Progenitor cell of endocrine pancreas (in vitro differentiated cells): ENCODE results near the gene JPH4. TPM values are rescaled to one million over a fixed set of nuclear protein-coding genes. Genes with fewer than 3 reads are reported as not detected.
A peak's percentile ranks its signal among the peaks of the same experiment; 100 is the strongest.

Experiments used
- DNase-seq: peaks from one replicate; pipeline ENCODE4 v3.0.0; 2021; ENCODE audit warnings: low spot score; ENCODE audit not compliant: unreplicated experiment
- H3K27ac Mint-ChIP-seq: 2 replicates; pipeline ENCODE4 v1.8.0; 2021; ENCODE audit warnings: mild to moderate bottlenecking, moderate library complexity, mixed read lengths
- H3K27me3 Mint-ChIP-seq: 2 replicates; pipeline ENCODE4 v1.8.0; 2021; ENCODE audit warnings: mixed read lengths
- H3K36me3 Mint-ChIP-seq: 2 replicates; pipeline ENCODE4 v1.8.0; 2022; ENCODE audit warnings: mixed read lengths; ENCODE audit not compliant: insufficient read depth
- H3K4me1 Mint-ChIP-seq: 2 replicates; pipeline ENCODE4 v1.8.0; 2021; ENCODE audit warnings: low read depth, mixed read lengths
- H3K4me3 Mint-ChIP-seq: 2 replicates; pipeline ENCODE4 v1.8.0; 2021; ENCODE audit warnings: low read depth, mild to moderate bottlenecking, moderate library complexity, mixed read lengths
- H3K9me3 Mint-ChIP-seq: 2 replicates; pipeline ENCODE4 v1.8.0; 2021; ENCODE audit warnings: low read depth, mixed read lengths
- total RNA-seq: library from RNA; stranded (reverse); gene quantifications from 2 replicates; pipeline ENCODE4 v1.2.1, GENCODE V29; 2021
- TF ChIP-seq, protein P1 (sequence below): fragments of 200-600 bp; sonication (generic); IDR thresholded peaks from one replicate; pipeline ENCODE4 v1.5.0; 2021; ENCODE audit warnings: antibody characterized with exemption, mild to moderate bottlenecking; ENCODE audit not compliant: unreplicated experiment

The JPH4 gene
- total RNA-seq, 1 donor from 2014 or later: not detected

DNA sequence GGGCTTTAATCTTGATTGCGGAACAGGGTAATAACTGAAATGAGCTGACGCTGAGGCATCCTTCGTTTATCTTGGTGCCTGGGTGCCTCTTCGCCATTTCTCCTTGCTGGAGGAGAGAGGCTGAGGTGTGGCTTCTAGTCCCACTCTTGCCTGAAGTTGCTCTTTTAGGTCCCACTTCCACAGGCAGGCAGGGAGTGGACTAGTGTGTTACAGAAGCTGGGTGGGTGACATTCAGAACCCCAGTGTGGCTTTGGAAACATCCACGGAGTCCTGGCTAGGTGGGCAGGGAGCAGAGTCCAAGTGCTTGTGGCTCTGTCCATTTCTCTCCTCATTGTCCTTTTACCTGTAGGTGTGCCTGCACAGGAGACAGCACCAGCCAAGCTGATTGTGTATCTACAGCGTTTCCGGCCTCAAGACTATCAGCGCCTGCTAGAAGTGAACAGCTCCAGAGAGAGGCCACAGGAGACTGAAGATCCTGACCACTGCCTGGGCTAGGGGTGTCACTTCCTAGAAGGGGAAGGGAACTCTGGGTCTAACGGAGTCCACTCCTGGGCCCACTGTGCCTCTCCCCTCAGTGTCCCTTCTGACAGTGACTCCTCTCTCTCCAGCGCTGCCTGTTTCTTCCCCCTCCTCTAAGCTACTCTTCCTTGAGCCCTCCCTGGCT is 20.1 kb downstream of the JPH4 start:
- Mint-ChIP-seq H3K36me3 (peaks cover 13% of the 10 kb centered on the region), H3K4me1 (peaks cover 17% of the 10 kb centered on the region), H3K27me3 (no peaks in the 10 kb centered on the region), H3K4me3 (peak overlapping the region; percentile 43), H3K9me3 (no peaks in the 10 kb centered on the region), H3K27ac (no peak overlapping the region)
- TF ChIP-seq, protein P1, sequence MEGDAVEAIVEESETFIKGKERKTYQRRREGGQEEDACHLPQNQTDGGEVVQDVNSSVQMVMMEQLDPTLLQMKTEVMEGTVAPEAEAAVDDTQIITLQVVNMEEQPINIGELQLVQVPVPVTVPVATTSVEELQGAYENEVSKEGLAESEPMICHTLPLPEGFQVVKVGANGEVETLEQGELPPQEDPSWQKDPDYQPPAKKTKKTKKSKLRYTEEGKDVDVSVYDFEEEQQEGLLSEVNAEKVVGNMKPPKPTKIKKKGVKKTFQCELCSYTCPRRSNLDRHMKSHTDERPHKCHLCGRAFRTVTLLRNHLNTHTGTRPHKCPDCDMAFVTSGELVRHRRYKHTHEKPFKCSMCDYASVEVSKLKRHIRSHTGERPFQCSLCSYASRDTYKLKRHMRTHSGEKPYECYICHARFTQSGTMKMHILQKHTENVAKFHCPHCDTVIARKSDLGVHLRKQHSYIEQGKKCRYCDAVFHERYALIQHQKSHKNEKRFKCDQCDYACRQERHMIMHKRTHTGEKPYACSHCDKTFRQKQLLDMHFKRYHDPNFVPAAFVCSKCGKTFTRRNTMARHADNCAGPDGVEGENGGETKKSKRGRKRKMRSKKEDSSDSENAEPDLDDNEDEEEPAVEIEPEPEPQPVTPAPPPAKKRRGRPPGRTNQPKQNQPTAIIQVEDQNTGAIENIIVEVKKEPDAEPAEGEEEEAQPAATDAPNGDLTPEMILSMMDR: no peak
- no peak for DNase-seq

DNA sequence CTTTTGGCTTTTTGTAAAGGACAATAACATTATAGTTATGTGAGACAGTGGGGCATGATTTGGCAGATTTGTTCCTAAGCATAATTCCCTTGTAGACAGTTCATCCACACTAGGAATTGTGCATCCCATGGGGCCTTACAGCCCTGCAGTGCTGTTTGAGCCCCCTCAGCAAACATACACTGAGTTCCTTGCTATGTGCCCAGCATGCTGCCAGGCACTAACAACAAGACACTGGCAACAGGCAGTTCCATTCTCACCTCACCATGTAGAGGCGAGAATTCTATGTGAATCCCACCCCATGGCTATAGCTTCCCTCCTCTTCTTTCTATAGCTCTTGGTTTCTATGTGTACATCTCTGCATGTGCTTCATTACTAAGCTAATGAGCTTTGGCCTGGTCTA is 20.6 kb downstream of the JPH4 start:
- Mint-ChIP-seq H3K27me3 (no peaks in the 10 kb centered on the region), H3K36me3 (peaks cover 13% of the 10 kb centered on the region), H3K27ac (no peak overlapping the region), H3K4me3 (peak overlapping the region; percentile 62), H3K4me1 (peaks cover 17% of the 10 kb centered on the region), H3K9me3 (no peaks in the 10 kb centered on the region)
- no peak for DNase-seq
- TF ChIP-seq, protein P1: no peak

DNA sequence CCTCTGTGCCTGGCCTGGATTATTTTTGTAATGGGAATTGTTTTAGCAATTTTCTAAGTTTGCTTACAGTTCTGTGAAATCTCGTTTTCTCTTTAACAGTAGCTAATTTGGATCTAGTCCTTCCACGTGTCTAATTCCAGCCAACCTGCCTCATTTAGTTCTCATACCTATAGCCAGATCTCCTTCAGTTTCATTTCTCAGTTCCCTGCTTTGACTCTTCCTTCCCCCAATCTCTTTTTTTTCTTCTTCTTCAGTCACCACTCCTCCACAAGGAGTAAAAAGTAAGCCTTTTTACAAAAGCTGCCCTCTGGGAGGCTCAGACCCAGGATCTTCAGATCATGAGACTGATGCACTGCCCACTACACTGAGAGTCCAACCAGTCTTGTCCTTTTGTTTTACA is 21.1 kb downstream of the JPH4 start:
- Mint-ChIP-seq H3K27ac (no peak overlapping the region), H3K36me3 (peaks cover 12% of the 10 kb centered on the region), H3K4me3 (peak overlapping the region; percentile 62)

DNA sequence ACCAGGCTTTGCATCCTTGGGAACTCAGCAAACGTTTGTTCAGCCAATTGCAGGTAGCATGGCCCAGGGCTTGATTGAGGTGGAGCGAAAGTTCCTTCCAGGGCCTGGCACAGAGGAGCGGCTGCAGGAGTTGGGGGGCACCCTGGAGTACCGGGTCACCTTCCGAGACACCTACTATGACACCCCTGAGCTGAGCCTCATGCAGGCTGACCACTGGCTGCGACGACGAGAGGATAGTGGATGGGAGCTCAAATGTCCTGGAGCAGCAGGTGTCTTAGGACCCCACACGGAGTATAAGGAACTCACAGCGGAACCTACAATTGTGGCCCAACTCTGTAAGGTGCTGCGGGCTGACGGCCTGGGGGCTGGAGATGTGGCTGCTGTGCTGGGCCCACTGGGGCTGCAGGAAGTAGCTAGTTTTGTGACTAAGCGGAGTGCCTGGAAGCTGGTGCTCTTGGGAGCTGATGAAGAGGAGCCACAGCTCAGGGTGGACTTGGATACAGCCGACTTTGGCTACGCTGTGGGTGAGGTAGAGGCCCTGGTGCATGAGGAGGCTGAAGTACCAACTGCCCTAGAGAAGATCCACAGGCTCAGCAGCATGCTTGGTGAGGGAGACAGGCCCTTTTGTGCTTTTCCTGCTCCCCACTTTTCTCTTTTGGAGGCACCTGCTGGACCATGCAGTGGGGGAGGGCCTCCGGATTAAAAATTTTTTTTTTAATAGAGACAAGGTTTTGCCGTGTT is 21.7 kb downstream of the JPH4 start:
- H3K9me3 Mint-ChIP-seq: no peaks in the 10 kb centered on the region
- DNase-seq: no peak
- H3K27ac Mint-ChIP-seq: peak overlapping the region; percentile 95
- TF ChIP-seq, protein P1: no peak
- no peaks in the 10 kb centered on the region for H3K27me3 Mint-ChIP-seq
- H3K36me3 Mint-ChIP-seq: peaks cover 11% of the 10 kb centered on the region
- peak overlapping the region; percentile 93 for H3K4me3 Mint-ChIP-seq
- peaks cover 18% of the 10 kb centered on the region for H3K4me1 Mint-ChIP-seq

More for the DNA sequence above, 21.1 kb downstream of the JPH4 start:
- H3K27me3 Mint-ChIP-seq: no peaks in the 10 kb centered on the region
- no peak for DNase-seq
- H3K9me3 Mint-ChIP-seq: no peaks in the 10 kb centered on the region
- peaks cover 17% of the 10 kb centered on the region for H3K4me1 Mint-ChIP-seq
- TF ChIP-seq, protein P1: no peak

DNA sequence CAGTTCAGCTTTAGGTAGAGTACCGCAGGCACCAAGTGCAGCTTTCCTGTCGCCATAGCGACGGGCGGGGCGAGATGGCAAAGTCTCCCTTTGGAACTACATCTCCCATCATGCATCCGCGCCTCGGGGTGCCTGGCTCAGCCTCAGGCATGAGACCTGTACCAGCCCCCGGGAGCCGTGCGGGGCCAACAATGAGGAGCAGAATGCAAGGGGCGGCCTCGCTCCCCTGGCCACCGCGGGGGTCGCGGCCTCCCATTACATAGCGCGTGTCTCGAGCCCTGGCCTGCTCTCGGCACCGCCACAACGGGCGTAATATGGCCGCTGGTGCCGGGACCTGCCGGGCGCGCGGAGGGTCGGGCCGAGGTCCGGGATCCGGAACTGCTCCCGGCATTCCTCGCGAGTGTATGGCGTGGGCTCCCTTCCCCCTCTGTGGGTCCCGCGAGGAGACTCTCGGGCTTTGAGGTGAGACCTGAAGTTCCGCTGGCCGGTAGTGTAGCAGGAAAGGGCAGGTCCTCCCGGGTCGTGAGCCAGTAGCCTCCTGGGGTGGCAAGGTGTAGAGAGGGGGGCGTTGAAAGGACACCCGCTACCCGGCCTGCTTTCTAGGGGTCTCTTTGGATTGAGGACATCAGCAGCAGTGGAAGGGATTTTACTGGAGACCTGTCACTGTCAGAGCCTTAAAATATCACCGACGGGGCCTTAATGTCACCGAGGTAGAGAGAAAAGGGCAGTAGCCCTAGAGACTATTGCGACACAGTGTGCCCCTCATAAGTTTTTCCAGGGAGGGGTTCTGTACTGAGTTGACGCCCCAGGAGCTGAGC is 22.5 kb downstream of the JPH4 start, which contains the start of gene THTPA:
Gene THTPA, plus strand, starts transcription at position 390 of the 818 bp plus-strand sequence. CDS start 487 bp downstream, outside the sequence.
- H3K9me3 Mint-ChIP-seq: no peaks in the 10 kb centered on the region
- H3K27ac Mint-ChIP-seq: peak within 1 kb of the TSS; percentile 95
- DNase-seq: peak; percentile 81
- TF ChIP-seq, protein P1: no peak
- peaks cover 7% of the 10 kb centered on the region for H3K36me3 Mint-ChIP-seq
- H3K4me1 Mint-ChIP-seq: peaks cover 20% of the 10 kb centered on the region
- peak within 1 kb of the TSS; percentile 93 for H3K4me3 Mint-ChIP-seq
- H3K27me3 Mint-ChIP-seq: no peaks in the 10 kb centered on the region
